Measurements from ENCODE around the gene RFX2. TPM values are rescaled to one million over a fixed set of nuclear protein-coding genes. Genes with fewer than 3 reads are reported as not detected.

The RFX2 gene
- total and polyA plus RNA-seq, 10 of the 15 experiments (the other 5 are each of a cell fraction or from before 2014, with no cell fraction given), result 3.2 to 9.8 (median 4.7) TPM

GRCh38 chr19:5993648-5994358, 116.5 kb downstream of the RFX2 start:
- no peaks in the 10 kb centered on the region for H3K79me2 ChIP-seq (ENCODE audit: control insufficient read depth, insufficient read depth, low read length)
- POLR2A ChIA-PET, result no interaction called here
- no peak overlapping the region for H3K9ac ChIP-seq (ENCODE audit: control insufficient read depth, insufficient read depth, low read length)
- no peak overlapping the region for H2AFZ ChIP-seq (ENCODE audit: control insufficient read depth, low read depth, low read length)
- intact Hi-C loops (cut with micrococcal nuclease; ENCODE audit: unreplicated experiment), result no loop called here
- FAIRE-seq (no peak), ATAC-seq (no peak), DNase-seq (ENCODE audit: low read depth, low spot score) (no peak)
- RAD21 ChIA-PET (ENCODE audit: unreplicated experiment), result no interaction called here
- H3K4me2 ChIP-seq (ENCODE audit: control insufficient read depth, insufficient read depth), result no peak overlapping the region
- no peak overlapping the region for H3K27ac ChIP-seq (ENCODE audit: control insufficient read depth, insufficient read depth)
- H3K36me3 ChIP-seq (ENCODE audit: control insufficient read depth in 2 of 2, insufficient read depth in 2 of 2, low read length in 1 of 2), result no peaks in the 10 kb centered on the region
- H4K20me1 ChIP-seq (ENCODE audit: control insufficient read depth, insufficient read depth), result no peaks in the 10 kb centered on the region
- 90% methylated on average over 30 of the region's 30 CpGs for WGBS (ENCODE audit: insufficient coverage, insufficient replicate concordance, low lambda C conversion rate, missing lambda C conversion rate)
- SMC1A ChIA-PET (ENCODE audit: uncharacterized antibody, unreplicated experiment), result no interaction called here
- BruUV-seq (replicated peaks), result no TSS peak
- H3K4me3 ChIP-seq, result no peak overlapping the region
- no peaks in the 10 kb centered on the region for H3K4me1 ChIP-seq (ENCODE audit: control insufficient read depth, insufficient read depth, low read length)
- H3K9me3 ChIP-seq (replicated peaks; ENCODE audit: control insufficient read depth, insufficient read depth, low read length), result no peaks in the 10 kb centered on the region
- CTCF ChIA-PET, result interaction anchor here (1.2 to 2.2 kb wide), 3 partner anchors 9 to 29 kb away, joined by 3 to 6 read pairs (median 5); no protein-coding TSS in a partner anchor
- in situ Hi-C loops (cut with MboI), result no loop called here
- no peaks in the 10 kb centered on the region for H3K27me3 ChIP-seq (replicated peaks in 1 of 2; ENCODE audit: control insufficient read depth in 2 of 2, insufficient read depth in 2 of 2, low read length in 1 of 2)
- no peak for TF ChIP-seq TCF7 (IDR thresholded peaks at IDR 0.05; ENCODE audit: borderline replicate concordance)
- TF ChIP-seq ELK1 (IDR thresholded peaks at IDR 0.05; ENCODE audit: low read depth, low read length), result no peak
- TF ChIP-seq RB1 (IDR thresholded peaks at IDR 0.05; ENCODE audit: borderline replicate concordance), result no peak
- TF ChIP-seq ZBED1 (IDR thresholded peaks at IDR 0.05; ENCODE audit: borderline replicate concordance), result no peak
- TF ChIP-seq NR2F1 (conservative IDR thresholded peaks at IDR 0.05), result no peak
- no peak for TF ChIP-seq HDAC6 (IDR thresholded peaks at IDR 0.05; ENCODE audit: unreplicated experiment)
- TF ChIP-seq BCLAF1 (IDR thresholded peaks at IDR 0.05), result no peak
- no peak for TF ChIP-seq ZNF207 (IDR thresholded peaks at IDR 0.05; ENCODE audit: borderline replicate concordance)
- no peak for TF ChIP-seq BMI1 (IDR thresholded peaks at IDR 0.05; ENCODE audit: borderline replicate concordance)
- no peak for TF ChIP-seq GATAD2B (conservative IDR thresholded peaks at IDR 0.05; ENCODE audit: low read depth)
